ENCODE measurements around the gene ZNF74.

Gene ZNF74

GRCh38 chr22:20440637-20441591 is 47.0 kb downstream of the ZNF74 start:
- no peak for TF ChIP-seq POLR2AphosphoS5 (IDR thresholded peaks at IDR 0.05; ENCODE audit: low read depth, low read length)
- no peak for TF ChIP-seq SIN3A (IDR thresholded peaks at IDR 0.05; ENCODE audit: borderline replicate concordance, insufficient read depth, low read length)
- no peak for TF ChIP-seq TAF1 (IDR thresholded peaks at IDR 0.05; ENCODE audit: borderline replicate concordance, insufficient read depth, low read length)
- no peak for TF ChIP-seq FOXP2 (optimal IDR thresholded peaks at IDR 0.05; ENCODE audit: borderline replicate concordance, extremely low read depth, extremely low read length, insufficient read depth)
- no peak for TF ChIP-seq REST (IDR thresholded peaks at IDR 0.05; ENCODE audit: insufficient read depth in 1 of 2, low read depth in 2 of 2, low read length in 2 of 2)

DNA sequence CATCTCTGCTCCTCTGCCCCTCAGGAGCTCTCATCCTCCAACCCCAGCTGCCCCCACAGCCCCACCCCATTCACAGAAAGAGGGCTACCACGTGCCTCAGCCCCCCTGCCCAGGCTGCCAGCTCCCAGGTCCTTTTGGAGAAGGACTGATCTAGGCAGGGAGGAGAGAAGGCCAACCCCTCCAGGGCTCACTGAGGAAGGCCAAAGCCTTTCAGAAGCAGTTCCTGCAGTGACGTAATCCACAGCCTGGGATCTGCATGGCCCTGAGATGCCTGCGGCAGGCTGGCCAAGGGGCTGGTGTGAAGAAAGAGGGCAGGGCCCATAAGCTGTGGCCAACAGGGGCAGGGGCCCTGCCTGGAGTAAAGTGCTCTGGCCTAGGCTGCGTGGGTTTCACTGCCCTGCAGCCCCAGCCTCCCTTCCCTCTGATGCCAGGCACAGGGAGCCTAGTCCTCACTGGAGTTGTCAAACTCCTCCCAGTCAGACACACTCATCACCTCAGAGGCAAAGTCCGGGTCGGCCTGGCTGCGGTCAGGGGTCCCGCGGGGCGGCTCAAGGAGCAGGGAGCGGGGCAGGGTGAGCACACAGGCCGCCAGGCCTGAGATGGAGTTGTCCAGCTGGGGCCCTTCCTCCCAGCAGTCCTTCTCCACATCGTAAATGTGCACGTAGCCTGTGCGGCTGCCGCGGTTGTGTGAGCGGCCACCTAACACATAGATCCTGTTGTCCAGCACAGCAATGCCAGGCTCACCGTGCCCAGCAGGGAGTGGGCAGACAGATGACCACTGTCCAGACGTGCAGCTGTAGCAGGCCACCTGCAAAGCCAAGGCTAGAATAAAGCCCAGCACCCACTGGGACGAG is 47.9 kb downstream of the ZNF74 start:
- no peak for TF ChIP-seq FOXP2 (optimal IDR thresholded peaks at IDR 0.05; ENCODE audit: borderline replicate concordance, extremely low read depth, extremely low read length, insufficient read depth)
- no peak for TF ChIP-seq TAF1 (IDR thresholded peaks at IDR 0.05; ENCODE audit: borderline replicate concordance, insufficient read depth, low read length)
- no peak for TF ChIP-seq REST (IDR thresholded peaks at IDR 0.05; ENCODE audit: insufficient read depth in 1 of 2, low read depth in 2 of 2, low read length in 2 of 2)
- TF ChIP-seq POLR2AphosphoS5 (IDR thresholded peaks at IDR 0.05; ENCODE audit: low read depth, low read length): no peak
- no peak for TF ChIP-seq SIN3A (IDR thresholded peaks at IDR 0.05; ENCODE audit: borderline replicate concordance, insufficient read depth, low read length)

- TF ChIP-seq SIN3A (IDR thresholded peaks at IDR 0.05; ENCODE audit: borderline replicate concordance, insufficient read depth, low read length) (no peak), FOXP2 (optimal IDR thresholded peaks at IDR 0.05; ENCODE audit: borderline replicate concordance, extremely low read depth, extremely low read length, insufficient read depth) (no peak), REST (IDR thresholded peaks at IDR 0.05; ENCODE audit: insufficient read depth in 1 of 2, low read depth in 2 of 2, low read length in 2 of 2) (no peak), TAF1 (IDR thresholded peaks at IDR 0.05; ENCODE audit: borderline replicate concordance, insufficient read depth, low read length) (no peak), POLR2AphosphoS5 (IDR thresholded peaks at IDR 0.05; ENCODE audit: low read depth, low read length) (no peak)
Observed at GRCh38 chr22:20442485-20443284, 48.7 kb downstream of the ZNF74 start.

GRCh38 chr22:20444325-20444724 is 50.4 kb downstream of the ZNF74 start:
- TF ChIP-seq FOXP2 (optimal IDR thresholded peaks at IDR 0.05; ENCODE audit: borderline replicate concordance, extremely low read depth, extremely low read length, insufficient read depth) (no peak), SIN3A (IDR thresholded peaks at IDR 0.05; ENCODE audit: borderline replicate concordance, insufficient read depth, low read length) (no peak), TAF1 (IDR thresholded peaks at IDR 0.05; ENCODE audit: borderline replicate concordance, insufficient read depth, low read length) (no peak), REST (IDR thresholded peaks at IDR 0.05; ENCODE audit: insufficient read depth in 1 of 2, low read depth in 2 of 2, low read length in 2 of 2) (no peak), POLR2AphosphoS5 (IDR thresholded peaks at IDR 0.05; ENCODE audit: low read depth, low read length) (no peak)

All from PFSK-1 (cell line).